Neural cell (in vitro differentiated cells): Measurements from ENCODE around the gene THADA. TPM values are rescaled to one million over a fixed set of nuclear protein-coding genes. Genes with fewer than 3 reads are reported as not detected.
"Not testable (repeated sequence)": the region's sequence is repeated elsewhere in the genome, so short reads cannot be mapped to it uniquely, and the experiment has no call there.

Experiments
- H2AFZ ChIP-seq: fragments of 200-600, 300-800 bp; sonication (generic), shearing (Covaris generic); 2 replicates; pipeline ENCODE4 v1.6.0; 2014; ENCODE audit warnings: low read depth, mild to moderate bottlenecking, antibody characterized with exemption, low read length, moderate library complexity
- H3F3A ChIP-seq: fragments of 200-600 bp; shearing (Covaris generic); 2 replicates; pipeline ENCODE4 v1.6.1; 2016; ENCODE audit warnings: mild to moderate bottlenecking, moderate library complexity, mixed read lengths, antibody characterized with exemption, low read length; ENCODE audit not compliant: insufficient read depth, poor library complexity, severe bottlenecking
- H3K27ac ChIP-seq: fragments of 200-600, 300-800 bp; sonication (generic), shearing (Covaris generic); 2 replicates; pipeline ENCODE4 v1.5.1; 2014; ENCODE audit warnings: mild to moderate bottlenecking, low read length, moderate library complexity
- H3K27me3 ChIP-seq: fragments of 300-800, 200-600 bp; sonication (generic), shearing (Covaris generic); 2 replicates; pipeline ENCODE4 v1.6.0; 2014; ENCODE audit warnings: mild to moderate bottlenecking, low read depth, low read length, moderate library complexity; ENCODE audit not compliant: insufficient read depth
- H3K36me3 ChIP-seq: fragments of 300-800, 200-600 bp; sonication (generic), shearing (Covaris generic); 2 replicates; pipeline ENCODE4 v1.5.1; 2014; ENCODE audit warnings: mild to moderate bottlenecking, antibody characterized with exemption, low read length, moderate library complexity; ENCODE audit not compliant: insufficient read depth
- H3K4me2 ChIP-seq: fragments of 300-800, 200-600 bp; sonication (generic), shearing (Covaris generic); 2 replicates; pipeline ENCODE4 v1.6.0; 2014; ENCODE audit warnings: mild to moderate bottlenecking, low read length
- H3K4me3 ChIP-seq: fragments of 300-800, 200-600 bp; sonication (generic), shearing (Covaris generic); 2 replicates; pipeline ENCODE4 v1.5.1; 2014; ENCODE audit warnings: mild to moderate bottlenecking, low read length, moderate library complexity
- H3K79me2 ChIP-seq: fragments of 200-600 bp; shearing (Covaris generic); replicated peaks from 2 replicates; pipeline ENCODE4 v1.6.0; 2014; ENCODE audit warnings: mild to moderate bottlenecking, low read length, moderate library complexity; ENCODE audit not compliant: insufficient read depth
- H3K9ac ChIP-seq: fragments of 300-800, 200-600 bp; sonication (generic), shearing (Covaris generic); 2 replicates; pipeline ENCODE4 v1.6.1; 2016; ENCODE audit warnings: mild to moderate bottlenecking, low read length, mixed read lengths
- H3K9me2 ChIP-seq: fragments of 200-600 bp; shearing (Covaris generic); 2 replicates; pipeline ENCODE4 v1.6.1; 2016; ENCODE audit warnings: mild to moderate bottlenecking, low read length, mixed read lengths; ENCODE audit not compliant: insufficient read depth
- H3K9me3 ChIP-seq: fragments of 200-600, 300-800 bp; sonication (generic), shearing (Covaris generic); 2 replicates; pipeline ENCODE4 v1.6.1; 2016; ENCODE audit warnings: mild to moderate bottlenecking, mixed run types, low read length, moderate library complexity, mixed read lengths
- H4K20me1 ChIP-seq: fragments of 200-600 bp; shearing (Covaris generic); 2 replicates; pipeline ENCODE4 v1.6.1; 2016; ENCODE audit warnings: mild to moderate bottlenecking, mixed run types; ENCODE audit not compliant: insufficient read depth
- EP300 ChIP-seq: fragments of 450-650 bp; conservative IDR thresholded peaks from 2 replicates; pipeline ENCODE4 v1.6.1; 2014; ENCODE audit warnings: antibody characterized with exemption, mild to moderate bottlenecking, moderate library complexity; ENCODE audit not compliant: poor library complexity, severe bottlenecking
- EZH2 ChIP-seq: fragments of 200-600, 300-800 bp; shearing (Covaris generic), sonication (generic); IDR thresholded peaks from 2 replicates; pipeline ENCODE4 v1.6.1; 2014; ENCODE audit warnings: antibody characterized with exemption, low read length, borderline replicate concordance, mild to moderate bottlenecking; ENCODE audit not compliant: insufficient read depth, poor library complexity, severe bottlenecking
- MXI1 ChIP-seq: fragments of 450-650 bp; conservative IDR thresholded peaks from 2 replicates; pipeline ENCODE4 v1.6.1; 2014; ENCODE audit warnings: antibody characterized with exemption, mild to moderate bottlenecking; ENCODE audit not compliant: poor library complexity, severe bottlenecking
- POLR2AphosphoS5 ChIP-seq: IDR thresholded peaks from 2 replicates; pipeline ENCODE4 v1.6.1; 2012
- RAD21 ChIP-seq: fragments of 450-650 bp; conservative IDR thresholded peaks from 2 replicates; pipeline ENCODE4 v1.6.1; 2014; ENCODE audit warnings: antibody characterized with exemption, mild to moderate bottlenecking, moderate library complexity
- SMC3 ChIP-seq: fragments of 450-650 bp; conservative IDR thresholded peaks from 2 replicates; pipeline ENCODE4 v1.6.1; 2014; ENCODE audit warnings: antibody characterized with exemption, mild to moderate bottlenecking, moderate library complexity; ENCODE audit not compliant: poor library complexity
- polyA plus RNA-seq: library from polyadenylated mRNA; depleted of rRNA; stranded (reverse); fragments of >200 nt; gene quantifications from 2 replicates; pipeline ENCODE4 v1.2.3, GENCODE V29; 2014
- TF ChIP-seq, protein P1 (sequence below): fragments of 450-650 bp; IDR thresholded peaks from 2 replicates; pipeline ENCODE4 v1.5.1; 2014; ENCODE audit warnings: antibody characterized with exemption, mild to moderate bottlenecking, moderate library complexity; ENCODE audit not compliant: poor library complexity, severe bottlenecking

The THADA gene
- polyA plus RNA-seq, 1 donor from 2014 or later = 8.5 TPM

DNA sequence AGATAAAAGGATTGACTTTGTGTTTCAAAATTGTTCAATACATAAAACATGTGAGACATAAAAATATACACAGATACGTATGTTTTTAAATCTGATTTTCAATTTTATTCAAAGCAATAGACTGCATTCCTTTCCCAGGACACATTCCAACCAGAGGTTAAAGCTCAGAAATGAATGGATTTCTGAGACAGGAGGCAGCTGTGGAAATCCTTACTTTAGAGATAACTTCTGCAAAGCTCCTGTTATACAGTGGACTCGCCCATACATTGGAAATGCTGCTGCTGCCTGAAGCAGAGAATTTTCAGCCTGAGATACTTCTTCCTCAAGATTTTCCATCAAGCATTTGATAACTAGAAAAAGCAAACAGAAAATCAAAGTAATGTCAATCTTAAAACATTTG, 43.8 kb downstream of the THADA start:
- H3K9me2 ChIP-seq = no peaks in the 10 kb centered on the region
- H3K27ac ChIP-seq = no peak overlapping the region
- H3K9ac ChIP-seq = no peak overlapping the region
- no peak for TF ChIP-seq MXI1
- TF ChIP-seq POLR2AphosphoS5 = no peak
- TF ChIP-seq, protein P1, sequence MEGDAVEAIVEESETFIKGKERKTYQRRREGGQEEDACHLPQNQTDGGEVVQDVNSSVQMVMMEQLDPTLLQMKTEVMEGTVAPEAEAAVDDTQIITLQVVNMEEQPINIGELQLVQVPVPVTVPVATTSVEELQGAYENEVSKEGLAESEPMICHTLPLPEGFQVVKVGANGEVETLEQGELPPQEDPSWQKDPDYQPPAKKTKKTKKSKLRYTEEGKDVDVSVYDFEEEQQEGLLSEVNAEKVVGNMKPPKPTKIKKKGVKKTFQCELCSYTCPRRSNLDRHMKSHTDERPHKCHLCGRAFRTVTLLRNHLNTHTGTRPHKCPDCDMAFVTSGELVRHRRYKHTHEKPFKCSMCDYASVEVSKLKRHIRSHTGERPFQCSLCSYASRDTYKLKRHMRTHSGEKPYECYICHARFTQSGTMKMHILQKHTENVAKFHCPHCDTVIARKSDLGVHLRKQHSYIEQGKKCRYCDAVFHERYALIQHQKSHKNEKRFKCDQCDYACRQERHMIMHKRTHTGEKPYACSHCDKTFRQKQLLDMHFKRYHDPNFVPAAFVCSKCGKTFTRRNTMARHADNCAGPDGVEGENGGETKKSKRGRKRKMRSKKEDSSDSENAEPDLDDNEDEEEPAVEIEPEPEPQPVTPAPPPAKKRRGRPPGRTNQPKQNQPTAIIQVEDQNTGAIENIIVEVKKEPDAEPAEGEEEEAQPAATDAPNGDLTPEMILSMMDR = no peak
- no peak for TF ChIP-seq SMC3
- TF ChIP-seq EZH2 = no peak
- no peak overlapping the region for H3K4me2 ChIP-seq
- no peaks in the 10 kb centered on the region for H3K79me2 ChIP-seq
- H3K4me3 ChIP-seq = no peak overlapping the region
- no peaks in the 10 kb centered on the region for H3K36me3 ChIP-seq
- no peaks in the 10 kb centered on the region for H3F3A ChIP-seq
- H4K20me1 ChIP-seq = no peaks in the 10 kb centered on the region
- no peak overlapping the region for H2AFZ ChIP-seq
- H3K27me3 ChIP-seq = no peaks in the 10 kb centered on the region
- no peaks in the 10 kb centered on the region for H3K9me3 ChIP-seq

DNA sequence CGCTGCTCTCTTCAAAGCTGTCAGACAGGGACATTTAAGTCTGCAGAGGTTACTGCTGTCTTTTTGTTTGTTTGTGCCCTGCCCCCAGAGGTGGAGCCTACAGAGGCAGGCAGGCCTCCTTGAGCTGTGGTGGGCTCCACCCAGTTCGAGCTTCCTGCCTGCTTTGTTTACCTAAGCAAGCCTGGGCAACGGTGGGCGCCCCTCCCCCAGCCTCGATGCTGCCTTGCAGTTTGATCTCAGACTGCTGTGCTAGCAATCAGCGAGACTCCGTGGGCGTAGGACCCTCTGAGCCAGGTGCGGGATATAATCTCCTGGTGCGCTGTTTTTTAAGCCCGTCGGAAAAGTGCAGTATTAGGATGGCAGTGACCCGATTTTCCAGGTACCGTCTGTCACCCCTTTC, 47.5 kb downstream of the THADA start:
- not testable (repeated sequence) for H3F3A ChIP-seq, H3K4me3 ChIP-seq, H3K9ac ChIP-seq, H2AFZ ChIP-seq, H3K9me2 ChIP-seq, H3K27ac ChIP-seq, H3K36me3 ChIP-seq, H3K79me2 ChIP-seq, H3K27me3 ChIP-seq, H3K9me3 ChIP-seq, H4K20me1 ChIP-seq, H3K4me2 ChIP-seq

DNA sequence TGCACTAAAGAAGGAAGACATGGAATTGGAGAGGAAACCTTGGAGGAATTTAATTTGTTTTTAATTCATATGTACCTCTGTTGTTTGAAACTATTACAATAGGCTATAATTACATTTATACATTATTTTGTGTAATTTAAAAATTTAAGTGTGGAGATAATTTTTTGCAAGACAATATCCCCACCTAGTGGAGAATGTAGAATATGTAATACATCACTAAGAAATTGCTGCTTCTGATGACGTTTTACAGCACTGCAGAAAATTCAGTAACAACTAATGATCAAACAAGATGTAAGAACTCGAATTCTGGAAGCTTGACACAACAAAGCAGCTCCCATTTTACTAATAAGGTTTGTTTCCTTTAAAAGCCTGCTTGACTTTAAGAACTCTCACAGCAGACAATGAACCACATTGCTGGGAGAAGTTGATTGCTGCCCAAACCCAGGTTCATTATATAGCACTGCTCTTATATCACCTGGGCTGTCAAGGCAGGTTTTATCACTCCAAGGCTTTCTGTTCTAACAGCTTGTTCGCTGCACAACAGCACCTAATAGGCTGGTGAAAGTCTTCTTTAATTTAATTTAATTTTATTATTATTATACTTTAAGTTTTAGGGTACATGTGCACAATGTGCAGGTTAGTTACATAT, 53.4 kb downstream of the THADA start:
- no peaks in the 10 kb centered on the region for H3F3A ChIP-seq
- H3K9me2 ChIP-seq = no peaks in the 10 kb centered on the region
- no peak overlapping the region for H3K4me3 ChIP-seq
- H3K9me3 ChIP-seq = no peaks in the 10 kb centered on the region
- H3K27ac ChIP-seq = no peak overlapping the region
- no peaks in the 10 kb centered on the region for H3K27me3 ChIP-seq
- TF ChIP-seq, protein P1 = peak; percentile 74
- TF ChIP-seq EZH2 (no peak), POLR2AphosphoS5 (no peak), RAD21 (peak; percentile 74), EP300 (no peak), SMC3 (peak; percentile 76)
- no peak overlapping the region for H3K4me2 ChIP-seq
- no peak overlapping the region for H3K9ac ChIP-seq
- no peaks in the 10 kb centered on the region for H3K36me3 ChIP-seq
- H4K20me1 ChIP-seq = no peaks in the 10 kb centered on the region
- no peaks in the 10 kb centered on the region for H3K79me2 ChIP-seq
- no peak overlapping the region for H2AFZ ChIP-seq
